Activated naive CD4-positive, alpha-beta T cell treated with anti-CD3 and anti-CD28 coated beads, Interleukin-2, amount 10 ng/mL, durations not matched to agents 7 days and 5 days (primary cell): ENCODE results near the gene SECISBP2.
A peak's percentile ranks its signal among the peaks of the same experiment; 100 is the strongest.

Experiments
- CTCF ChIA-PET: fragments of 350-600 bp; sonication (Branson Sonifier 250); formaldehyde crosslinking; loops from one replicate; lab custom pipeline; 2021; ENCODE audit warnings: antibody characterized with exemption; lab: Charles Lee
- DNase-seq: peaks from one replicate; pipeline ENCODE4 v3.0.0-alpha.2; 2020
- H3K27ac Mint-ChIP-seq: one replicate; pipeline ENCODE4 v1.8.0; 2021; ENCODE audit warnings: mild to moderate bottlenecking, moderate library complexity, mixed read lengths
- H3K27me3 Mint-ChIP-seq: one replicate; pipeline ENCODE4 v1.8.0; 2021; ENCODE audit warnings: mild to moderate bottlenecking, mixed read lengths
- H3K36me3 Mint-ChIP-seq: one replicate; pipeline ENCODE4 v1.8.0; 2021; ENCODE audit warnings: mixed read lengths
- H3K4me1 Mint-ChIP-seq: one replicate; pipeline ENCODE4 v1.8.0; 2021; ENCODE audit warnings: mixed read lengths
- H3K4me3 Mint-ChIP-seq: one replicate; pipeline ENCODE4 v1.8.0; 2021; ENCODE audit warnings: mild to moderate bottlenecking, moderate library complexity, mixed read lengths
- H3K9me3 Mint-ChIP-seq: one replicate; pipeline ENCODE4 v1.8.0; 2021; ENCODE audit warnings: mixed read lengths

SECISBP2 gene

GRCh38 chr9:89347651-89348050 is 29.4 kb downstream of the SECISBP2 start:
- CTCF ChIA-PET = interaction anchor here (0.9 to 1.3 kb wide), 2 partner anchors 10 to 58 kb away, joined by 3 to 6 read pairs; no protein-coding TSS in a partner anchor
- Mint-ChIP-seq H3K9me3 (no peaks in the 10 kb centered on the region), H3K27me3 (no peaks in the 10 kb centered on the region), H3K4me1 (peaks cover 9% of the 10 kb centered on the region), H3K36me3 (peaks cover 86% of the 10 kb centered on the region), H3K4me3 (no peak overlapping the region), H3K27ac (no peak overlapping the region)
- DNase-seq = no peak

- Mint-ChIP-seq H3K27me3 (no peaks in the 10 kb centered on the region), H3K4me3 (no peak overlapping the region), H3K27ac (peak overlapping the region; percentile 42), H3K9me3 (no peaks in the 10 kb centered on the region), H3K36me3 (peaks cover 83% of the 10 kb centered on the region), H3K4me1 (peaks cover 19% of the 10 kb centered on the region)
- CTCF ChIA-PET = no interaction called here
- no peak for DNase-seq
These were observed 31.3 kb downstream of the SECISBP2 start for GRCh38 chr9:89349607-89350006.

GRCh38 chr9:89350988-89351557 is 32.8 kb downstream of the SECISBP2 start:
- DNase-seq = no peak
- H3K27ac Mint-ChIP-seq = no peak overlapping the region
- peaks cover 77% of the 10 kb centered on the region for H3K36me3 Mint-ChIP-seq
- H3K4me1 Mint-ChIP-seq = peaks cover 19% of the 10 kb centered on the region
- H3K9me3 Mint-ChIP-seq = no peaks in the 10 kb centered on the region
- H3K27me3 Mint-ChIP-seq = no peaks in the 10 kb centered on the region
- no peak overlapping the region for H3K4me3 Mint-ChIP-seq
- CTCF ChIA-PET = interaction anchor here (0.7 kb wide), 1 partner anchor 198 kb away, joined by 3 read pairs; no protein-coding TSS in a partner anchor

GRCh38 chr9:89351584-89352300 is 33.4 kb downstream of the SECISBP2 start:
- no peak overlapping the region for H3K4me3 Mint-ChIP-seq
- no peaks in the 10 kb centered on the region for H3K9me3 Mint-ChIP-seq
- no peak for DNase-seq
- H3K27ac Mint-ChIP-seq = peak overlapping the region; percentile 79
- peaks cover 77% of the 10 kb centered on the region for H3K36me3 Mint-ChIP-seq
- H3K27me3 Mint-ChIP-seq = no peaks in the 10 kb centered on the region
- H3K4me1 Mint-ChIP-seq = peaks cover 19% of the 10 kb centered on the region
- CTCF ChIA-PET = interaction anchor here (0.7 kb wide), 1 partner anchor 197 kb away, joined by 3 read pairs; no protein-coding TSS in a partner anchor

- CTCF ChIA-PET = no interaction called here
- DNase-seq = no peak
- Mint-ChIP-seq H3K9me3 (no peaks in the 10 kb centered on the region), H3K27me3 (no peaks in the 10 kb centered on the region), H3K27ac (peak overlapping the region; percentile 79), H3K36me3 (peaks cover 77% of the 10 kb centered on the region), H3K4me1 (peaks cover 19% of the 10 kb centered on the region), H3K4me3 (no peak overlapping the region)
These were observed 34.2 kb downstream of the SECISBP2 start for GRCh38 chr9:89352451-89352850.

GRCh38 chr9:89352874-89353649 is 34.8 kb downstream of the SECISBP2 start:
- Mint-ChIP-seq H3K4me3 (no peak overlapping the region), H3K9me3 (no peaks in the 10 kb centered on the region), H3K4me1 (peaks cover 19% of the 10 kb centered on the region), H3K27me3 (no peaks in the 10 kb centered on the region), H3K36me3 (peaks cover 81% of the 10 kb centered on the region), H3K27ac (peak overlapping the region; percentile 85)
- no peak for DNase-seq
- CTCF ChIA-PET = no interaction called here

- CTCF ChIA-PET = interaction anchor here (0.7 kb wide), 1 partner anchor 29 kb away, joined by 3 read pairs; no protein-coding TSS in a partner anchor
- no peaks in the 10 kb centered on the region for H3K27me3 Mint-ChIP-seq
- no peak overlapping the region for H3K27ac Mint-ChIP-seq
- DNase-seq = no peak
- H3K4me1 Mint-ChIP-seq = peaks cover 19% of the 10 kb centered on the region
- no peak overlapping the region for H3K4me3 Mint-ChIP-seq
- peaks cover 79% of the 10 kb centered on the region for H3K36me3 Mint-ChIP-seq
- H3K9me3 Mint-ChIP-seq = no peaks in the 10 kb centered on the region
These were observed 35.7 kb downstream of the SECISBP2 start for GRCh38 chr9:89353989-89354388.

GRCh38 chr9:89354471-89354870 is 36.2 kb downstream of the SECISBP2 start:
- no peak for DNase-seq
- H3K4me1 Mint-ChIP-seq = peaks cover 19% of the 10 kb centered on the region
- H3K4me3 Mint-ChIP-seq = no peak overlapping the region
- H3K9me3 Mint-ChIP-seq = no peaks in the 10 kb centered on the region
- CTCF ChIA-PET = interaction anchor here (0.7 kb wide), 1 partner anchor 29 kb away, joined by 3 read pairs; no protein-coding TSS in a partner anchor
- H3K27me3 Mint-ChIP-seq = no peaks in the 10 kb centered on the region
- H3K36me3 Mint-ChIP-seq = peaks cover 79% of the 10 kb centered on the region
- no peak overlapping the region for H3K27ac Mint-ChIP-seq

- H3K36me3 Mint-ChIP-seq = peaks cover 81% of the 10 kb centered on the region
- H3K4me1 Mint-ChIP-seq = peaks cover 23% of the 10 kb centered on the region
- no peaks in the 10 kb centered on the region for H3K27me3 Mint-ChIP-seq
- no peak overlapping the region for H3K27ac Mint-ChIP-seq
- CTCF ChIA-PET = no interaction called here
- no peak for DNase-seq
- H3K4me3 Mint-ChIP-seq = no peak overlapping the region
- no peaks in the 10 kb centered on the region for H3K9me3 Mint-ChIP-seq
These were observed 38.5 kb downstream of the SECISBP2 start for GRCh38 chr9:89356782-89357181.

GRCh38 chr9:89357331-89358197 is 39.3 kb downstream of the SECISBP2 start:
- CTCF ChIA-PET = interaction anchor here (1.3 kb wide), 1 partner anchor 9 kb away, joined by 6 read pairs; no protein-coding TSS in a partner anchor
- no peak for DNase-seq
- Mint-ChIP-seq H3K27ac (peak overlapping the region; percentile 49), H3K36me3 (peaks cover 79% of the 10 kb centered on the region), H3K4me3 (no peak overlapping the region), H3K4me1 (peaks cover 15% of the 10 kb centered on the region), H3K27me3 (no peaks in the 10 kb centered on the region), H3K9me3 (no peaks in the 10 kb centered on the region)

GRCh38 chr9:89358376-89358916 is 40.1 kb downstream of the SECISBP2 start:
- Mint-ChIP-seq H3K27ac (peak overlapping the region; percentile 49), H3K9me3 (no peaks in the 10 kb centered on the region), H3K36me3 (peaks cover 76% of the 10 kb centered on the region), H3K4me3 (no peak overlapping the region), H3K27me3 (no peaks in the 10 kb centered on the region), H3K4me1 (peaks cover 9% of the 10 kb centered on the region)
- CTCF ChIA-PET = interaction anchor here (1.3 kb wide), 1 partner anchor 10 kb away, joined by 6 read pairs; no protein-coding TSS in a partner anchor
- DNase-seq = no peak

- CTCF ChIA-PET = no interaction called here
- Mint-ChIP-seq H3K27me3 (no peaks in the 10 kb centered on the region), H3K9me3 (no peaks in the 10 kb centered on the region), H3K36me3 (peaks cover 72% of the 10 kb centered on the region), H3K4me3 (no peak overlapping the region), H3K4me1 (peaks cover 5% of the 10 kb centered on the region), H3K27ac (no peak overlapping the region)
- no peak for DNase-seq
These were observed 40.7 kb downstream of the SECISBP2 start for GRCh38 chr9:89358985-89359384.

- peaks cover 65% of the 10 kb centered on the region for H3K36me3 Mint-ChIP-seq
- no peak overlapping the region for H3K27ac Mint-ChIP-seq
- CTCF ChIA-PET = no interaction called here
- no peaks in the 10 kb centered on the region for H3K27me3 Mint-ChIP-seq
- no peaks in the 10 kb centered on the region for H3K9me3 Mint-ChIP-seq
- no peak for DNase-seq
- H3K4me1 Mint-ChIP-seq = peaks cover 4% of the 10 kb centered on the region
- H3K4me3 Mint-ChIP-seq = no peak overlapping the region
These were observed 41.5 kb downstream of the SECISBP2 start for GRCh38 chr9:89359751-89360261.
